SK-N-MC (cell line): ENCODE measurements around the gene AKT1S1.

Experiments used
- DNase-seq: peaks from one replicate; pipeline ENCODE4 v3.0.0-alpha.2; 2011; ENCODE audit warnings: low read depth, low spot score
- H3K27ac ChIP-seq: fragments of 200-600 bp; sonication (generic); 2 replicates; pipeline ENCODE4 v1.5.1; 2016; ENCODE audit warnings: mixed run types
- H3K36me3 ChIP-seq: fragments of 200-600 bp; sonication (generic); 2 replicates; pipeline ENCODE4 v1.6.1; 2017; ENCODE audit warnings: antibody characterized with exemption, low read length, mixed read lengths; ENCODE audit not compliant: insufficient read depth
- H3K4me3 ChIP-seq: fragments of 200-600 bp; sonication (generic); 2 replicates; pipeline ENCODE4 v1.5.1; 2016
- H3K9ac ChIP-seq: fragments of 200-600 bp; sonication (generic); 2 replicates; pipeline ENCODE4 v1.8.0; 2017; ENCODE audit warnings: mixed run types, mixed read lengths; ENCODE audit not compliant: insufficient read length
- H3K9me3 ChIP-seq: fragments of 200-600 bp; sonication (generic); 2 replicates; pipeline ENCODE4 v1.6.1; 2017; ENCODE audit warnings: low read depth, mild to moderate bottlenecking, antibody characterized with exemption, low read length, moderate library complexity, mixed read lengths
- EZH2 ChIP-seq: fragments of 200-600 bp; sonication (generic); IDR thresholded peaks from one replicate; pipeline ENCODE4 v1.6.1; 2017; ENCODE audit warnings: antibody characterized with exemption
- FOXP2 ChIP-seq: optimal IDR thresholded peaks from 2 replicates; pipeline ENCODE3; 2011; ENCODE audit warnings: mild to moderate bottlenecking, moderate library complexity; ENCODE audit not compliant: insufficient read depth; ENCODE audit errors: extremely low read length, control extremely low read depth
- POLR2AphosphoS5 ChIP-seq: IDR thresholded peaks from 2 replicates; pipeline ENCODE4 v1.6.1; 2012; ENCODE audit warnings: mild to moderate bottlenecking, low read depth, low read length, borderline replicate concordance

The AKT1S1 gene

DNA sequence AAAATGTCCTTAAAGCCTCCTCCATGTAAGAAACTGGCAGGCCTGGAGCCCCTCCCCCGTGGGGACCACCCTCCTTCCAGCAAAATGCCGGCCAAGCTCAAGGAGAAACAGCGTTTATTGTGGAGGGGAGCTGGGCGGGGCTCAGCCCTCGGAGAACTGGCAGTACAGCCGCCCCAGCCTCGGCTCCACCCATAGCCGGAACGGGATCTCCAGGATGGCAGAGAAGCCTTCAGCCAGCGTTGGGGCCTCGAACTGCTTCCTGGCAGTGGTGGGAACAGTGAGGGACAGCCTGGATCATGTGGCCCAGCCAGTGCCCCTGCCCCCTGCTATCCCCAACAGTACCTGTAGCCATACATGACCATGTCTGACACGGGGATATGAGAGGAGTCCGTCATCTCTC is 16.0 kb downstream of the AKT1S1 start:
- Histone ChIP-seq H3K4me3 (no peak overlapping the region), H3K27ac (peak overlapping the region; percentile 70; the same call in 1 of the 2 replicates), H3K9me3 (no peaks in the 10 kb centered on the region), H3K9ac (no peak overlapping the region), H3K36me3 (peaks cover 77% of the 10 kb centered on the region)
- no peak for DNase-seq
- TF ChIP-seq EZH2: no peak
- TF ChIP-seq POLR2AphosphoS5: peak; percentile 64

GRCh38 chr19:49860336-49861102 is 16.6 kb downstream of the AKT1S1 start:
- no peak for DNase-seq
- TF ChIP-seq FOXP2: no peak
- no peak for TF ChIP-seq POLR2AphosphoS5
- no peak for TF ChIP-seq EZH2
- H3K36me3 ChIP-seq: peaks cover 82% of the 10 kb centered on the region
- peak overlapping the region; percentile 70; the same call in 1 of the 2 replicates for H3K27ac ChIP-seq
- no peak overlapping the region for H3K4me3 ChIP-seq
- H3K9ac ChIP-seq: no peak overlapping the region
- no peaks in the 10 kb centered on the region for H3K9me3 ChIP-seq

- Histone ChIP-seq H3K9ac (no peak overlapping the region), H3K4me3 (no peak overlapping the region), H3K9me3 (no peaks in the 10 kb centered on the region), H3K27ac (peak overlapping the region; percentile 53), H3K36me3 (peaks cover 86% of the 10 kb centered on the region)
- DNase-seq: no peak
- TF ChIP-seq FOXP2 (no peak), EZH2 (no peak), POLR2AphosphoS5 (no peak; the same call in none of the 2 replicates)
Measured at GRCh38 chr19:49859682-49860335, 17.3 kb downstream of the AKT1S1 start.

GRCh38 chr19:49858088-49858985 is 18.8 kb downstream of the AKT1S1 start:
- H3K27ac ChIP-seq: peak overlapping the region; percentile 64
- H3K9me3 ChIP-seq: no peaks in the 10 kb centered on the region
- no peak for DNase-seq
- H3K4me3 ChIP-seq: no peak overlapping the region
- H3K36me3 ChIP-seq: peaks cover 81% of the 10 kb centered on the region
- TF ChIP-seq POLR2AphosphoS5: 0 out of 2 replicates have a peak, but pooled peaks have one; percentile 46
- no peak for TF ChIP-seq EZH2
- H3K9ac ChIP-seq: no peak overlapping the region

DNA sequence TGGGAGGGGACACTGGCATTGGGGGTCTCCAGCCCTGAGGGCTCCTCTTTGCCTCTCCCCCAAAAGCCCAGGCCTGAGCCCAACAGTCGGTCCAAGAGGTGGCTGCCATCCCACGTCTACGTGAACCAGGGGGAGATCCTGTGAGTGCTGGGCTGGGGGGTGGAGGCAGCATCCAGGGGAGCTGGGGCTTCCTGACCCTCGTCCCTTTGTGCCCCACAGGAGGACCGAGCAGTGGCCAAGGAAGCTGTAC is 19.4 kb downstream of the AKT1S1 start:
- no peak for DNase-seq
- Histone ChIP-seq H3K4me3 (no peak overlapping the region), H3K9ac (no peak overlapping the region), H3K9me3 (no peaks in the 10 kb centered on the region), H3K27ac (0 out of 2 replicates have a peak overlapping the region, but pooled peaks have one; percentile 25), H3K36me3 (peaks cover 80% of the 10 kb centered on the region)
- TF ChIP-seq FOXP2: no peak
- no peak; the same call in 1 of the 2 replicates for TF ChIP-seq POLR2AphosphoS5
- TF ChIP-seq EZH2: no peak

DNA sequence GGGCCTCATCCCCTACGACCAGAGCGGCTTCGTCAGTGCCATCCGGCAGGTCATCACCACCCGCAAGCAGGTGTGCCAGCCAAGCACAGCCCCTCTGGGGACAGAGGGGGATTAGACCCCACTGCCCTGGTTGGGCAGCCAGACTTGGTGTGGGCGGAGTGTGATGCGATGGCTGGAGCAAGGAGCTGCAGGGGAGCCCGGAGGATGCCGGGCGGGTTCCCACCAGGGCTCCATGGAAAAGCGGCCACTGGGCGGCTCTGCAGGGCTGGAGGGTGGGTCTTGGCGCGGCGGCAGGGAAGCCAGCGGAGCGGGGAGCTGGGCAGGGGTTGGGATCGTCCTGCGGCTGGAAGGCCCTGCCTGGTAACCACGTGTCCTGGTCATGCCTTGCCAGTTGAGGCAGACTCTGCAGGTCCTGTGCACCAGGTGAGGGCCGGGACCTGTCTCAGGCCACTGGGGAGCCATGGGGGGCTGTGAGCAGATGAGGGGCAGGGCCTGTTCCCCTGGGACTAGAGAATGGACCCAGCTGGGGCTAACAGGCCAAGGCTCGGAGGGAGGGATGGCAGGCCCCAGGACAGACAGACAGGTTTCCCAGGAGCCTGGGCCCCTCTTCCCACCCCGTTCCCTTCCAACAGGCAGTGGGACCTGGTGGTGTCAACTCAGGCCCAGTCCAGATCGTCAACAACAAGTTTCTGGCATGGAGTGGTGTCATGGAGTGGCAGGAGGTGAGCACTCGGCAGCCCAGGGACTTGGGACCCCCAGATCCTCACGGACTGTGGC is 19.9 kb downstream of the AKT1S1 start:
- 0 out of 2 replicates have a peak, but pooled peaks have one; percentile 17 for TF ChIP-seq POLR2AphosphoS5
- TF ChIP-seq EZH2: no peak
- no peak overlapping the region for H3K4me3 ChIP-seq
- H3K27ac ChIP-seq: 0 out of 2 replicates have a peak overlapping the region, but pooled peaks have one; percentile 25
- H3K9ac ChIP-seq: no peak overlapping the region
- peaks cover 85% of the 10 kb centered on the region for H3K36me3 ChIP-seq
- H3K9me3 ChIP-seq: no peaks in the 10 kb centered on the region
- no peak for DNase-seq

- no peak for DNase-seq
- TF ChIP-seq POLR2AphosphoS5 (no peak), FOXP2 (no peak), EZH2 (no peak)
- H3K36me3 ChIP-seq: peaks cover 84% of the 10 kb centered on the region
- no peak overlapping the region for H3K9ac ChIP-seq
- H3K9me3 ChIP-seq: no peaks in the 10 kb centered on the region
- no peak overlapping the region for H3K4me3 ChIP-seq
- no peak overlapping the region for H3K27ac ChIP-seq
Measured at GRCh38 chr19:49856574-49857021, 20.6 kb downstream of the AKT1S1 start.
